Psoas muscle (tissue), 8 donors: ENCODE data around the gene KRT25. TPM values are rescaled to one million over a fixed set of nuclear protein-coding genes. Genes with fewer than 3 reads are reported as not detected.
"Not testable (repeated sequence)": the region's sequence is repeated elsewhere in the genome, so short reads cannot be mapped to it uniquely, and the experiment has no call there.

Experiments used
- ATAC-seq, 4 donors: fragments of 200-7000 bp; cut with Tn5 transposase; one replicate each; pipeline ENCODE4 v1.9.1; 2020; ENCODE audit warnings: moderate library complexity in 3 of 4, mild to moderate bottlenecking in 2 of 4
- DNase-seq, 2 donors: peaks; one replicate each; pipeline ENCODE4 v3.0.0-alpha.2; 2020
- H3K27ac ChIP-seq: fragments of 200-600 bp; one replicate; pipeline ENCODE4 v1.8.0; 2022
- H3K27me3 ChIP-seq, 3 donors: fragments of 200-600 bp in 1 of 3; one replicate each; pipeline versions ENCODE4 v1.6.1 to v1.8.0; 2013 to 2022; ENCODE audit warnings: low read length in 2 of 3, mild to moderate bottlenecking in 2 of 3, moderate library complexity in 1 of 3; ENCODE audit not compliant: insufficient read depth in 3 of 3
- H3K36me3 ChIP-seq, 2 donors: fragments of 200-600 bp in 1 of 2; one replicate each; pipeline versions ENCODE4 v1.6.1 to v1.8.0; 2013 to 2022; ENCODE audit warnings: low read depth in 1 of 2, mild to moderate bottlenecking in 1 of 2, moderate library complexity in 1 of 2; ENCODE audit not compliant: insufficient read depth in 1 of 2
- H3K4me1 ChIP-seq: fragments of 200-600 bp; one replicate; pipeline ENCODE4 v1.8.0; 2022
- H3K4me3 ChIP-seq: fragments of 200-600 bp; one replicate; pipeline ENCODE4 v1.8.0; 2022; ENCODE audit warnings: mild to moderate bottlenecking
- H3K9me3 ChIP-seq: fragments of 200-600 bp; one replicate; pipeline ENCODE4 v1.8.0; 2022
- WGBS, 3 donors: extraction: QIAGEN DNeasy Blood & Tissue Kit; methylation state at CpG; one replicate each; pipeline versions ENCODE4 v1.1.6 to v1.1.7; 2013; 5-methylcytosine and 5-hydroxymethylcytosine counted together
- intact Hi-C, 2 donors: fragments of 100-400 bp; cut with DNase I; formaldehyde crosslinking; loops; one replicate each; pipeline versions ENCODE4 v1.11.0 to v1.14.2; 2022
- polyA plus RNA-seq, 3 donors: library from polyadenylated mRNA; stranded (reverse); fragments of 200-250 nt; gene quantifications; one replicate each; pipeline ENCODE4 v1.2.3, GENCODE V29; 2013
- total RNA-seq, 4 donors: library from RNA; stranded (reverse); fragmentation: NEBNext Ultra II Directional in 2 of 4; extraction: Animal tissue kit (Norgen Biotek cat#: 25700) in 2 of 4; gene quantifications; one replicate each; pipeline versions ENCODE4 v1.2.1 to v1.2.4, GENCODE V29; 2021 to 2023
- TF ChIP-seq, protein P1 (sequence below): fragments of 200-600 bp; IDR thresholded peaks from one replicate; pipeline ENCODE4 v1.8.0; 2022; ENCODE audit warnings: antibody characterized with exemption
- donor health status: healthy with polysubstance abuse.
- donor health status: DM: no; HTN: no; CAD: no; lungs with moderate emphysema.
- donor health status: Bipolar disorder and iron deficiency.
- donor health status: healthy.
- donor health status: DM: yes; HTN: yes; CAD: no.
- donor health status: DM: no; HTN: no; CAD: no.
- donor health status: DM: no; HTN: no; CAD: no.
- donor health status: DM: yes; HTN: yes; CAD: no.

KRT25 gene
- total and polyA plus RNA-seq, 7 donors, result 0.03 TPM; not detected in 6

DNA sequence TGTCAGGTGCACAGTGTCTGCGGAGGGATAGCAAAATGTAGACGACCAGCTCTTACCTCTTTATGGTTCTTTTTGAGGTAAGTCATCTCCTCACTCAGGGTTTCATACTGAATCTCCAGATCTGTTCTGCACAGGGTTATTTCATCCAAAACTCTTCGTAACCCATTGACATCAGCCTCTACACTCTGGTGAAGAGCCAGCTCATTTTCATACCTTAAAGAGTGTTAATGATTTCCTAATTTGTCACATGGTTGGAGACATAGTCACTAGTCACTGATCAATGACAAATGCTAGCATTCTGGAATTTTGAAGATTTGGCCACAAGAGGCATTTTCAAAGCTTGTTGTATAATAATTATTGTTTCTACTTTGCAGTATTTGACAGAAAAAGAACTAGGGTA lies 1.3 kb downstream of the KRT25 start:
- intact Hi-C loops, result no loop called here
- TF ChIP-seq, protein P1, sequence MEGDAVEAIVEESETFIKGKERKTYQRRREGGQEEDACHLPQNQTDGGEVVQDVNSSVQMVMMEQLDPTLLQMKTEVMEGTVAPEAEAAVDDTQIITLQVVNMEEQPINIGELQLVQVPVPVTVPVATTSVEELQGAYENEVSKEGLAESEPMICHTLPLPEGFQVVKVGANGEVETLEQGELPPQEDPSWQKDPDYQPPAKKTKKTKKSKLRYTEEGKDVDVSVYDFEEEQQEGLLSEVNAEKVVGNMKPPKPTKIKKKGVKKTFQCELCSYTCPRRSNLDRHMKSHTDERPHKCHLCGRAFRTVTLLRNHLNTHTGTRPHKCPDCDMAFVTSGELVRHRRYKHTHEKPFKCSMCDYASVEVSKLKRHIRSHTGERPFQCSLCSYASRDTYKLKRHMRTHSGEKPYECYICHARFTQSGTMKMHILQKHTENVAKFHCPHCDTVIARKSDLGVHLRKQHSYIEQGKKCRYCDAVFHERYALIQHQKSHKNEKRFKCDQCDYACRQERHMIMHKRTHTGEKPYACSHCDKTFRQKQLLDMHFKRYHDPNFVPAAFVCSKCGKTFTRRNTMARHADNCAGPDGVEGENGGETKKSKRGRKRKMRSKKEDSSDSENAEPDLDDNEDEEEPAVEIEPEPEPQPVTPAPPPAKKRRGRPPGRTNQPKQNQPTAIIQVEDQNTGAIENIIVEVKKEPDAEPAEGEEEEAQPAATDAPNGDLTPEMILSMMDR, result no peak
- no peak for ATAC-seq

DNA sequence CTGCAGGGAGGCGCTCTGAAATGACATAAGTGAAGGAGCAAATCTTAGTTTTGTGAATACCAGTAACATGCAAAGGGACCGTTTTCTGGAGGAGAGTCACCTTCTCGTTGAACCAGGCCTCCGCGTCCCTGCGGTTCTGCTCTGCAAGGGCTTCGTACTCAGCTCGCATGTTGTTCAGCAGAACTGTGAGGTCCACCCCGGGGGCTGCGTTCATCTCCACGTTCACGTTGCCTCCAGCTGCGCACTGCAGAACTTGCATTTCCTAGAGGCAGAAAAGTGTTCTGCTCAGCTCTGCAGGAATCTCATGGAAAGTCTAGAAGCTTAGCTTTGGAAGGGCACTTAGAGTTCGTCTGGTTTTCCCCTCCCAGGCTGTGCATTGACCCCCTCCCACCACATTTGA lies 4.1 kb downstream of the KRT25 start:
- TF ChIP-seq, protein P1, result no peak
- 71 to 75% (median 73%) methylated on average over 14 of the region's 14 CpGs for WGBS, 3 donors
- Histone ChIP-seq H3K27me3 (peaks cover 3 to 24% (median 4%) of the 10 kb centered on the region in 3 donors), H3K4me3 (no peak overlapping the region), H3K27ac (no peak overlapping the region), H3K9me3 (no peaks in the 10 kb centered on the region), H3K4me1 (no peaks in the 10 kb centered on the region), H3K36me3 (no peaks in the 10 kb centered on the region)
- ATAC-seq (no peak), DNase-seq (no peak)
- intact Hi-C loops, result no loop called here

More for the DNA sequence above, 1.3 kb downstream of the KRT25 start:
- H3K27ac ChIP-seq, result no peak overlapping the region
- H3K4me3 ChIP-seq, result no peak overlapping the region
- DNase-seq, result no peak
- H3K36me3 ChIP-seq, result no peaks in the 10 kb centered on the region
- H3K27me3 ChIP-seq, result peaks cover 0 to 13% (median 4%) of the 10 kb centered on the region in 3 donors
- no peaks in the 10 kb centered on the region for H3K9me3 ChIP-seq
- 86 to 93% (median 92%) methylated on average over 3 of the region's 3 CpGs for WGBS, 3 donors
- no peaks in the 10 kb centered on the region for H3K4me1 ChIP-seq

DNA sequence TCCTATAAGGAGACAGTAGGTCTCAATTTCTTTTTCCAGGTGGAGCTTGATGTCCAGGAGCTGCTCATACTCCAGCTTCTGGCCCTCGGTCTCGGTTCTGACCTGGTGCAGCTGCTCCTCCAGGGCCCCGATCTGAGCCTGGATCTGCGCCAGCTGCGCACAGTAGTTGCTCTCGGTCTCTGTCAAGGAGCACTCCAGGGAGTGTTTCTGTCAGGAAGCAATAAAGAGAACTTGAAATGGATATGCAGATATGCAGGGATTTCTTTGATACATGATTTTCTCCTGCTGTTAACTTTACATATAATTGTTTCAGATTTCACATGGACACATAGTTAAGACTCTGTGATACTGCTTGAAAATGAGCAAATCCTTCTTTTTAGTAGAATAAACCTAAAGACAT lies 4.7 kb downstream of the KRT25 start:
- no peaks in the 10 kb centered on the region for H3K36me3 ChIP-seq
- 35 to 48% (median 40%) methylated on average over 6 of the region's 6 CpGs for WGBS, 3 donors
- no peaks in the 10 kb centered on the region for H3K9me3 ChIP-seq
- DNase-seq (no peak), ATAC-seq (no peak)
- intact Hi-C loops, result no loop called here
- H3K27me3 ChIP-seq, result peaks cover 3 to 26% (median 4%) of the 10 kb centered on the region in 3 donors
- H3K27ac ChIP-seq, result no peak overlapping the region
- H3K4me1 ChIP-seq, result no peaks in the 10 kb centered on the region
- TF ChIP-seq, protein P1, result no peak
- H3K4me3 ChIP-seq, result no peak overlapping the region

DNA sequence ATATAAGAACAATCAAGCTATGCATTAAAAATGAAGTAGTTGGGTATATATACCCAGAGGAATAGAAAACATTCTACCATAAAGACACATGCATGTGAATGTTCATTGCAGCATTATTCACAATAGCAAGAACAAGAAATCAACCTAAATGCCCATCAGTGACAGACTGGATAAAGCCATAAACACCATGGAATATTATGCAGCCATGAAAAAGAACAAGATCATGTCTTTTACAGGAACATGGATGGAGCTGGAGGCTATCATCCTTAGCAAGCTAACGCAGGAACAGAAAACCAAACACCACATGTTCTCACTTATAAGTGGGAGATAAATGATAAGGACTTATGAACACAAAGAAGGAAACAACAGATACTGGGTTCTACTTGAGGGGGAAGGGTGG lies 6.5 kb downstream of the KRT25 start:
- ATAC-seq, H3K4me3 ChIP-seq, H3K4me1 ChIP-seq, H3K27ac ChIP-seq, H3K9me3 ChIP-seq, intact Hi-C loops, H3K36me3 ChIP-seq, DNase-seq: not testable (repeated sequence)
- WGBS, 3 donors, result 79 to 84% (median 84%) methylated on average over 1 of the region's 1 CpG
- peaks cover 3 to 41% (median 4%) of the 10 kb centered on the region in 3 donors for H3K27me3 ChIP-seq

DNA sequence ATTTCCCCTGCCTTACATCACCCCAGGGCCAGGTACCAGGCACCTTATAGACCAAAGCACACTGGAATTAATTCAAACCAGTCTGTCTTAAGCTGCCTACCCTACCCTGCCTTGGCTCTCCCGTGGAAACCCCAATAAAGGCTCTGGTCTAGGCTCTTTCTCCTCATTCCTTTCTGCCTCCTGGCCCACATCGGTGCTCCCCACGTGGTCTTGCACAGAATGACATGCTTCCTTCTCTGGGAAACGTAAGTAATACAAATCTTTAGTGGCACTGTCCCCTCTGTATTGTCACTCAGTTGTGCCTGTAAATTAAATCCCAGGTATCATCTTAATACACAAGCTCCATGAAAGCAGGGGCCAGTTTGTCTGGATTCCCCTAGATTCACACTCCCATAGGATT lies 16.6 kb downstream of the KRT25 start:
- intact Hi-C loops, result no loop called here
- Histone ChIP-seq H3K4me1 (no peaks in the 10 kb centered on the region), H3K9me3 (peaks cover 9% of the 10 kb centered on the region), H3K27ac (no peak overlapping the region), H3K4me3 (no peak overlapping the region), H3K36me3 (no peaks in the 10 kb centered on the region), H3K27me3 (peaks cover 3 to 28% (median 9%) of the 10 kb centered on the region in 3 donors)
- WGBS, 3 donors, result 43 to 47% (median 46%) methylated on average over 4 of the region's 4 CpGs
- no peak for DNase-seq
- TF ChIP-seq, protein P1, result no peak
- ATAC-seq, result no peak
